Measurements from ENCODE around the gene POLE2. TPM values are rescaled to one million over a fixed set of nuclear protein-coding genes. Genes with fewer than 3 reads are reported as not detected.

Gene POLE2
- total and polyA plus RNA-seq, 2 of the 13 experiments (the other 11 are each of a cell fraction or from before 2014, with no cell fraction given) = 16.6 to 37.0 TPM

DNA sequence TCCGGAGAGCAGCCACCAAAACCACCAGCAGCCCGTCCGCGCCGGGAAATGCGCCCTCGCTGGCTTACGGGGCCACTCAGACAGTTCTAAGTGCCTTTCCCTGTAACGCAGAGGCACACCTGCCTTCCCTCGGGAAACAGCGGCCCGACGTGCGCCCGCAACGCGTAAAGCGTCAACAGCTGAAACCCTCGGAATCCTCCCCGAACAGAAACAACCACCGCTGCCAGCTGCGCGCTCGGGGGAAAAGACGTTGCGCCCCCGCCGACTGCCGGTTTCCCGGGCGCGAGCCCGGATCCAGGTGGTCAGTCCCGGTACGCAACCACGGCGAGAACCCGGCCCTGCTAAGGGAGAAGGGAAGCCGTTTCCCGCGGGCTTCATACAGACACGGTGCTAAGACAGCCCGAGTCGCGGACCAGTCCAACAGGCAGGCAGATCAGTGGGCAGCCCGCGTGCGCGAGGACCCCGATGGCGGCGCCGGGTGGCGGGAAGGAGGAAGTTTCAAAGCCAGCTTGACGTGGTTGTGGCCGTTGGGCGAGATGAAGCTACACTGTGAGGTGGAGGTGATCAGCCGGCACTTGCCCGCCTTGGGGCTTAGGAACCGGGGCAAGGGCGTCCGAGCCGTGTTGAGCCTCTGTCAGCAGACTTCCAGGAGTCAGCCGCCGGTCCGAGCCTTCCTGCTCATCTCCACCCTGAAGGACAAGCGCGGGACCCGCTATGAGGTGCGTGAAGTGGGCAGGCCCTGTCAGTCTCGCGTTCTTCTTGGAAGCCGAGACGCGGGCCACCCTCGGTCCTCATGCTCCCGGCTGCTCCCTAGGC is 89.3 kb downstream of the POLE2 start, which contains the start of gene LRR1 (continued):
- TF ChIP-seq MBD4 (IDR thresholded peaks at IDR 0.05; ENCODE audit: borderline replicate concordance, low read length) (no peak), U2AF1 (optimal IDR thresholded peaks at IDR 0.05; ENCODE audit: low read depth, low read length) (no peak), KDM2A (CRISPR knock-in tag; IDR thresholded peaks at IDR 0.05; ENCODE audit: borderline replicate concordance, low read depth) (peak; percentile 95), GZF1 (CRISPR knock-in tag; IDR thresholded peaks at IDR 0.05) (0 out of 2 replicates have a peak, but pooled peaks have one; percentile 81), PAX8 (CRISPR knock-in tag; IDR thresholded peaks at IDR 0.05; ENCODE audit: borderline replicate concordance) (no peak), ZMYM2 (CRISPR knock-in tag; IDR thresholded peaks at IDR 0.05) (peak; percentile 98), KDM5B (CRISPR knock-in tag; IDR thresholded peaks at IDR 0.05; ENCODE audit: borderline replicate concordance) (peak; percentile 95; the same call in 1 of the 2 replicates), FOXA1 (IDR thresholded peaks at IDR 0.05) (no peak), FOXA1 (CRISPR knock-in tag; IDR thresholded peaks at IDR 0.05) (peak; percentile 36), ZSCAN30 (CRISPR knock-in tag; IDR thresholded peaks at IDR 0.05) (no peak), ZNF672 (CRISPR knock-in tag; IDR thresholded peaks at IDR 0.05) (0 out of 2 replicates have a peak, but pooled peaks have one; percentile 39)
- TF ChIP-seq, protein P1, sequence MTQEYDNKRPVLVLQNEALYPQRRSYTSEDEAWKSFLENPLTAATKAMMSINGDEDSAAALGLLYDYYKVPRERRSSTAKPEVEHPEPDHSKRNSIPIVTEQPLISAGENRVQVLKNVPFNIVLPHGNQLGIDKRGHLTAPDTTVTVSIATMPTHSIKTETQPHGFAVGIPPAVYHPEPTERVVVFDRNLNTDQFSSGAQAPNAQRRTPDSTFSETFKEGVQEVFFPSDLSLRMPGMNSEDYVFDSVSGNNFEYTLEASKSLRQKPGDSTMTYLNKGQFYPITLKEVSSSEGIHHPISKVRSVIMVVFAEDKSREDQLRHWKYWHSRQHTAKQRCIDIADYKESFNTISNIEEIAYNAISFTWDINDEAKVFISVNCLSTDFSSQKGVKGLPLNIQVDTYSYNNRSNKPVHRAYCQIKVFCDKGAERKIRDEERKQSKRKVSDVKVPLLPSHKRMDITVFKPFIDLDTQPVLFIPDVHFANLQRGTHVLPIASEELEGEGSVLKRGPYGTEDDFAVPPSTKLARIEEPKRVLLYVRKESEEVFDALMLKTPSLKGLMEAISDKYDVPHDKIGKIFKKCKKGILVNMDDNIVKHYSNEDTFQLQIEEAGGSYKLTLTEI (CRISPR knock-in tag; conservative IDR thresholded peaks at IDR 0.05) = no peak
- TF ChIP-seq, protein P2, sequence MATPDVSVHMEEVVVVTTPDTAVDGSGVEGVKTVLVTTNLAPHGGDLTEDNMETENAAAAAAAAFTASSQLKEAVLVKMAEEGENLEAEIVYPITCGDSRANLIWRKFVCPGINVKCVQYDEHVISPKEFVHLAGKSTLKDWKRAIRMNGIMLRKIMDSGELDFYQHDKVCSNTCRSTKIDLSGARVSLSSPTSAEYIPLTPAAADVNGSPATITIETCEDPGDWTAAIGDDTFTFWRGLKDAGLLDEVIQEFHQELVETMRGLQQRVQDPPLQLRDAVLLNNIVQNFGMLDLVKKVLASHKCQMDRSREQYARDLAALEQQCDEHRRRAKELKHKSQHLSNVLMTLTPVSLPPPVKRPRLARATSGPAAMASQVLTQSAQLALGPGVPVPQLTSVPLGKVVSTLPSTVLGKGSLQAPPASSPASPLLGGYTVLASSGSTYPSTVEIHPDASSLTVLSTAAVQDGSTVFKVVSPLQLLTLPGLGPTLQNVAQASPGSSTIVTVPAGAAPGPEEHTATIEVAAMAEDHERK (CRISPR knock-in tag; IDR thresholded peaks at IDR 0.05; ENCODE audit: low read depth) = no peak; the same call in 1 of the 2 replicates
- TF ChIP-seq, protein P3, sequence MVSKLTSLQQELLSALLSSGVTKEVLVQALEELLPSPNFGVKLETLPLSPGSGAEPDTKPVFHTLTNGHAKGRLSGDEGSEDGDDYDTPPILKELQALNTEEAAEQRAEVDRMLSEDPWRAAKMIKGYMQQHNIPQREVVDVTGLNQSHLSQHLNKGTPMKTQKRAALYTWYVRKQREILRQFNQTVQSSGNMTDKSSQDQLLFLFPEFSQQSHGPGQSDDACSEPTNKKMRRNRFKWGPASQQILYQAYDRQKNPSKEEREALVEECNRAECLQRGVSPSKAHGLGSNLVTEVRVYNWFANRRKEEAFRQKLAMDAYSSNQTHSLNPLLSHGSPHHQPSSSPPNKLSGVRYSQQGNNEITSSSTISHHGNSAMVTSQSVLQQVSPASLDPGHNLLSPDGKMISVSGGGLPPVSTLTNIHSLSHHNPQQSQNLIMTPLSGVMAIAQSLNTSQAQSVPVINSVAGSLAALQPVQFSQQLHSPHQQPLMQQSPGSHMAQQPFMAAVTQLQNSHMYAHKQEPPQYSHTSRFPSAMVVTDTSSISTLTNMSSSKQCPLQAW (CRISPR knock-in tag; IDR thresholded peaks at IDR 0.05) = peak; percentile 91
- TF ChIP-seq, protein P4, sequence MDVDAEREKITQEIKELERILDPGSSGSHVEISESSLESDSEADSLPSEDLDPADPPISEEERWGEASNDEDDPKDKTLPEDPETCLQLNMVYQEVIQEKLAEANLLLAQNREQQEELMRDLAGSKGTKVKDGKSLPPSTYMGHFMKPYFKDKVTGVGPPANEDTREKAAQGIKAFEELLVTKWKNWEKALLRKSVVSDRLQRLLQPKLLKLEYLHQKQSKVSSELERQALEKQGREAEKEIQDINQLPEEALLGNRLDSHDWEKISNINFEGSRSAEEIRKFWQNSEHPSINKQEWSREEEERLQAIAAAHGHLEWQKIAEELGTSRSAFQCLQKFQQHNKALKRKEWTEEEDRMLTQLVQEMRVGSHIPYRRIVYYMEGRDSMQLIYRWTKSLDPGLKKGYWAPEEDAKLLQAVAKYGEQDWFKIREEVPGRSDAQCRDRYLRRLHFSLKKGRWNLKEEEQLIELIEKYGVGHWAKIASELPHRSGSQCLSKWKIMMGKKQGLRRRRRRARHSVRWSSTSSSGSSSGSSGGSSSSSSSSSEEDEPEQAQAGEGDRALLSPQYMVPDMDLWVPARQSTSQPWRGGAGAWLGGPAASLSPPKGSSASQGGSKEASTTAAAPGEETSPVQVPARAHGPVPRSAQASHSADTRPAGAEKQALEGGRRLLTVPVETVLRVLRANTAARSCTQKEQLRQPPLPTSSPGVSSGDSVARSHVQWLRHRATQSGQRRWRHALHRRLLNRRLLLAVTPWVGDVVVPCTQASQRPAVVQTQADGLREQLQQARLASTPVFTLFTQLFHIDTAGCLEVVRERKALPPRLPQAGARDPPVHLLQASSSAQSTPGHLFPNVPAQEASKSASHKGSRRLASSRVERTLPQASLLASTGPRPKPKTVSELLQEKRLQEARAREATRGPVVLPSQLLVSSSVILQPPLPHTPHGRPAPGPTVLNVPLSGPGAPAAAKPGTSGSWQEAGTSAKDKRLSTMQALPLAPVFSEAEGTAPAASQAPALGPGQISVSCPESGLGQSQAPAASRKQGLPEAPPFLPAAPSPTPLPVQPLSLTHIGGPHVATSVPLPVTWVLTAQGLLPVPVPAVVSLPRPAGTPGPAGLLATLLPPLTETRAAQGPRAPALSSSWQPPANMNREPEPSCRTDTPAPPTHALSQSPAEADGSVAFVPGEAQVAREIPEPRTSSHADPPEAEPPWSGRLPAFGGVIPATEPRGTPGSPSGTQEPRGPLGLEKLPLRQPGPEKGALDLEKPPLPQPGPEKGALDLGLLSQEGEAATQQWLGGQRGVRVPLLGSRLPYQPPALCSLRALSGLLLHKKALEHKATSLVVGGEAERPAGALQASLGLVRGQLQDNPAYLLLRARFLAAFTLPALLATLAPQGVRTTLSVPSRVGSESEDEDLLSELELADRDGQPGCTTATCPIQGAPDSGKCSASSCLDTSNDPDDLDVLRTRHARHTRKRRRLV (CRISPR knock-in tag; IDR thresholded peaks at IDR 0.05) = no peak; the same call in 1 of the 2 replicates
- TF ChIP-seq, protein P5, sequence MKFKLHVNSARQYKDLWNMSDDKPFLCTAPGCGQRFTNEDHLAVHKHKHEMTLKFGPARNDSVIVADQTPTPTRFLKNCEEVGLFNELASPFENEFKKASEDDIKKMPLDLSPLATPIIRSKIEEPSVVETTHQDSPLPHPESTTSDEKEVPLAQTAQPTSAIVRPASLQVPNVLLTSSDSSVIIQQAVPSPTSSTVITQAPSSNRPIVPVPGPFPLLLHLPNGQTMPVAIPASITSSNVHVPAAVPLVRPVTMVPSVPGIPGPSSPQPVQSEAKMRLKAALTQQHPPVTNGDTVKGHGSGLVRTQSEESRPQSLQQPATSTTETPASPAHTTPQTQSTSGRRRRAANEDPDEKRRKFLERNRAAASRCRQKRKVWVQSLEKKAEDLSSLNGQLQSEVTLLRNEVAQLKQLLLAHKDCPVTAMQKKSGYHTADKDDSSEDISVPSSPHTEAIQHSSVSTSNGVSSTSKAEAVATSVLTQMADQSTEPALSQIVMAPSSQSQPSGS (CRISPR knock-in tag; IDR thresholded peaks at IDR 0.05) = peak; percentile 67
